GM19468 (cell line): ENCODE data around the gene TMEM176A.

ENCODE experiments used
- ATAC-seq: cut with Tn5 transposase; IDR thresholded peaks from one replicate; pipeline ENCODE4 v1.9.1; 2021; ENCODE audit warnings: mild to moderate bottlenecking, moderate library complexity, moderate number of reproducible peaks; ENCODE audit not compliant: unreplicated experiment; ENCODE audit errors: extremely low read depth

TMEM176A gene

DNA sequence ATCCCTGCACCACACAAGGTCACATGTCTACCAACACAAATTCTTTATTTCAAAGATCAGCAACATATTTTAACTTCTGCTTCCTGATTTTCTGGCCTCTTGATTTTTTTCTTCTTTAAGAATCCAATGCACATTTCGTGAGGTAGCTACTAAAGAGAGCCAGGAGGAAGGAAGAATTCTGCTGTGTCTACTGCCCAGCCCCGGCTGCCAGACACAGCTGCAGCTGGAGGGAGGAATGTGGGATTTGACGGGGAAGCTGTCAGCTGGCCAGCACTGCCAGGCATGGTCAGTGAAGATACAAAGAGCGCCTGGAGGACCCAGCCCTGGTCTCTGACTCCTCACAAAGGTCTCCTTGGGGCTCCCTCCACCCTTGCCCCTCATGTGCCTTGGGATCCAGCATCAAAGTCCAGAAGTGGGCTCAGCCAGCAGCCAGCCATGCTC, 44.9 kb downstream of the TMEM176A start:
- ATAC-seq: no peak

- no peak for ATAC-seq
These were observed 45.9 kb downstream of the TMEM176A start for GRCh38 chr7:150846291-150847115.

DNA sequence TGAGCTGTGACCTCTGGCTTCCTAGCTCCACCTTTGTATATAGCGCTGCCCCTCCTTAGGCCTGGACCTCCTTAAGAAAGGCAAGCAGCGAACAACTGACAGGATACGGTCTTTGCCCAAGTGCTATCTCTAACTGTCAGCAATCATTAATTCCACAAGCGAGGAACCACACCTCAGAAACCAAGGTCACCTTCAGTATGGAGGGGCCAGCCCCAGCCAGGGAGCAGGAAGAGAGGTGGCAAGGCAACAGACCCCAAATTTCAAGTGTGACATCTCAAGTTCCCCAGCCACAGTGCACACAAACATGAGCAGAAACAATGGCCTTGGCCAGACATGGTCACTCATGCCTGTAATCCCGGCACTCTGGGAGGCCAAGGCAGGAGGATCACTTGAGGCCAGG, 47.0 kb downstream of the TMEM176A start:
- no peak for ATAC-seq

DNA sequence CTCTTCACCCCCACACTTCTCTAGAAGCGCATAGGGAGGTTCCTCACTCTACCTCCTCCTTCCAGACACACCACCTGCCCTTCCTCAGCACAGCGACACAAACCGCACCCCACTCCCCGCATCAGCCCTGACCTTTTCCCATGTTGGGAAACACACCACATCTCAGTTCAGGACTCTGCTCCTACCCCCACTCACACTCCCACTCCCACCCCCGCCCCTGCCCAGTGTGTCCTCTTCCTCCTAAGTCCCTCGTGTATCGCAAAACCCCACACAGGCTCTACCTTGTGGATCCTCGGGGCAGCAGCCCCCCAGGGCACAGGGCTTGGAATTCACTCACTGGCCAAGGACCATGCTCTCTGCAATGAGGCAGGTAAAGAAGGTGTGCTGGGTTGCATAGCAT, 47.5 kb downstream of the TMEM176A start:
- no peak for ATAC-seq

GRCh38 chr7:150848561-150849115, 48.1 kb downstream of the TMEM176A start:
- ATAC-seq: no peak

GRCh38 chr7:150849204-150849775, 48.7 kb downstream of the TMEM176A start:
- no peak for ATAC-seq

DNA sequence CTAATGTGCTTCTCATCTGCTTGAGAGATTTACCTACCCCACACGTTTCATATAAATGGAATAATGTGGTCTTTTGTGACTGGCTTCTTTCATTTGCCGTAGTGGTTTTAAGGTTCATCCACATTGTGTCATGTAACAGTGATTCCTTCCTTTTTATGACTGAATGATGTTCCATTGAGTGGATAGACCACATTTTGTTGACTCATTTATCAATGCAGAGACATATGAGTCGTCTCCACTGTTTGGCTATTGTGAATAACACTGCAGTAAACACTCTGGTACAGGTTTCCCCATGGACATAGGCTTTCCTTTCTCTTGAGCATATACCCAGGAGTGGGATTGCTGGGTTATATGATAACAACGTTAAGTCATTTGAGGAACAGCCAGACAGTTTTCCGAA, 49.7 kb downstream of the TMEM176A start:
- ATAC-seq: no peak

- no peak for ATAC-seq
These were observed 51.2 kb downstream of the TMEM176A start for GRCh38 chr7:150851492-150852370.

DNA sequence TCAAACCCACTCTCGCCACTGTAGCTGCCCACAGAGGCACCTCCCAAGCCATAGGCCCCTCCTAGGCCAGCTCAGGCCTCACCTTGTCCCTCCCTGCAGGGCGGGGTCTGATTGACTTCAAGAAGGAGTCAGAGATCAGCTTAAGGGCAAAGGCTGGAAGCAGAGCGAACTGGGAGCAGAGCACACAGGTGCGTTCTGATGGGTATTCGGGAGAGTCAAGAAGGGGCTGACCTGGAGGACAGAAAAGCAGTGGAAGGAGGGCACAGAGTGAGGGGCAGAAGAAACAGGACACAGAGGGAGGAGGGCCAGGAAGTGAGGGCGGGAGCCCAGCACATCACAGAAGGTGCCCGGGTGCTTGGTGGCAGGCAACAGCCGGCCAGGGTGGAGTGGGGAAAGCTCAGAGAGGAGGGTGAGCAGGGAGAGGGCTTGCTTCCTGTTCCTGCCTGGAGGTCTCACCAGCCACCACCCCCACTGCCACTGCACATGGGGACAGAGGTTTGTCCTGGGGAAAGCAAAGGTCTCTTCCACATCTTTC, 51.9 kb downstream of the TMEM176A start, which contains the start of gene AOC1:
Gene AOC1 (plus strand): TSS at position 147 of the 535 bp plus-strand sequence. CDS start 3,954 bp downstream, outside the sequence.
- ATAC-seq: no peak

- ATAC-seq: no peak
These were observed 53.8 kb downstream of the TMEM176A start for GRCh38 chr7:150854066-150855000.
